Caki2 (cell line): ENCODE data around the gene ATP8B1. TPM values are rescaled to one million over a fixed set of nuclear protein-coding genes. Genes with fewer than 3 reads are reported as not detected.
"Not testable (repeated sequence)": the region's sequence is repeated elsewhere in the genome, so short reads cannot be mapped to it uniquely, and the experiment has no call there.

Experiments
- DNase-seq: peaks from one replicate; pipeline ENCODE4 v3.0.0-alpha.2; 2015; ENCODE audit warnings: low read depth
- in situ Hi-C: cut with HindIII; loops from 2 replicates; pipeline ENCODE4 v1.10.0; 2016; ENCODE audit warnings: low sequenced_read_pairs, low pct_unique_long_range_greater_than_20kb, mixed read lengths
- total RNA-seq: library from RNA; depleted of rRNA; stranded (reverse); fragments of >200 nt; shearing (Covaris generic); gene quantifications from 2 replicates; pipeline ENCODE4 v1.2.3, GENCODE V29; 2014; ENCODE audit warnings: low replicate concordance

ATP8B1 gene
- total RNA-seq, 1 experiment from 2014 or later, result 4.9 TPM

GRCh38 chr18:57826252-57826651 is 23.1 kb upstream of the ATP8B1 start:
- in situ Hi-C loops, result no loop called here
- DNase-seq, result no peak

GRCh38 chr18:57820583-57820982 is 17.5 kb upstream of the ATP8B1 start:
- in situ Hi-C loops, DNase-seq: not testable (repeated sequence)

- in situ Hi-C loops, result no loop called here
- DNase-seq, result peak; percentile 72
Measured at GRCh38 chr18:57819671-57820460, 16.8 kb upstream of the ATP8B1 start.

GRCh38 chr18:57819119-57819518 is 16.0 kb upstream of the ATP8B1 start:
- in situ Hi-C loops, result no loop called here
- no peak for DNase-seq

GRCh38 chr18:57816208-57816954 is 13.3 kb upstream of the ATP8B1 start:
- DNase-seq, result no peak
- in situ Hi-C loops, result no loop called here

GRCh38 chr18:57814555-57814954 is 11.4 kb upstream of the ATP8B1 start:
- in situ Hi-C loops, result no loop called here
- no peak for DNase-seq

GRCh38 chr18:57813245-57813644 is 10.1 kb upstream of the ATP8B1 start:
- DNase-seq, result peak; percentile 55
- in situ Hi-C loops, result no loop called here

- in situ Hi-C loops, result no loop called here
- no peak for DNase-seq
Measured at GRCh38 chr18:57812126-57812477, 9.0 kb upstream of the ATP8B1 start.

- in situ Hi-C loops, result no loop called here
- no peak for DNase-seq
Measured at GRCh38 chr18:57811477-57812125, 8.5 kb upstream of the ATP8B1 start.

GRCh38 chr18:57809190-57809589 is 6.1 kb upstream of the ATP8B1 start:
- in situ Hi-C loops, result no loop called here
- DNase-seq, result no peak

- in situ Hi-C loops, result no loop called here
- peak; percentile 35 for DNase-seq
Measured at GRCh38 chr18:57807336-57808117, 4.4 kb upstream of the ATP8B1 start.

- in situ Hi-C loops, result no loop called here
- DNase-seq, result no peak
Measured at GRCh38 chr18:57806978-57807285, 3.8 kb upstream of the ATP8B1 start.

GRCh38 chr18:57806201-57806977 is 3.3 kb upstream of the ATP8B1 start:
- in situ Hi-C loops, result no loop called here
- no peak for DNase-seq

- no peak for DNase-seq
- in situ Hi-C loops, result no loop called here
Measured at GRCh38 chr18:57805117-57805516, 2.0 kb upstream of the ATP8B1 start.

GRCh38 chr18:57804557-57804956 is 1.4 kb upstream of the ATP8B1 start:
- in situ Hi-C loops, result no loop called here
- no peak for DNase-seq

- no peak for DNase-seq
- in situ Hi-C loops, result no loop called here
Measured at GRCh38 chr18:57802213-57803102, 657 bp downstream of the ATP8B1 start.

- in situ Hi-C loops, result no loop called here
- DNase-seq, result no peak
Measured at GRCh38 chr18:57801761-57802212, 1.3 kb downstream of the ATP8B1 start.
